OCI-LY3 (cell line): ENCODE measurements around the gene OIT3.

Source experiments
- EZH2phosphoT487 ChIP-seq: fragments of 200-600 bp; shearing (Covaris generic); IDR thresholded peaks from 2 replicates; pipeline ENCODE4 v1.6.1; 2018; ENCODE audit warnings: antibody characterized with exemption, mixed run types, low read depth
- TF ChIP-seq, protein P1 (sequence below): fragments of 200-600, 300-600 bp; sonication (generic); IDR thresholded peaks from 2 replicates; pipeline ENCODE4 v1.5.1; 2014; ENCODE audit warnings: antibody characterized with exemption, low read length, low read depth

DNA sequence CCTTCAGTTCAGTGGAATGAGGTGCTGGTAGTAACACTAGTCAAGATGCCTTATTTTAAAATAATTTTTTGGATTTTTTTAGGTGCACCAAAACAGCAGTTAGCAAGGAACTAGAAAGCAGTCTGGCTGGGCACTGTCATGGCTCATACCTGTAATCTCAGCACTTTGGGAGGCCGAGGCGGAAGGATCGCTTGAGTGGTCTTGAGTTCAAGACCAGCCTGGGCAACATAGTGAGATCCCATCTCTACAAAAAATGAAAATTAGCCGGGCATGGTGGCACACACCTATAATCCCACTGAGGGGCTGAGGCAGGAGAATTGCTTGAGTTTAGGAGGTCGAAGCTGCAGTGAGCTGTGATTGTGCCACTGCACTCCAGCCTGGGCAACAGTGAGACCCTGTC, 35.3 kb downstream of the OIT3 start:
- TF ChIP-seq, protein P1, sequence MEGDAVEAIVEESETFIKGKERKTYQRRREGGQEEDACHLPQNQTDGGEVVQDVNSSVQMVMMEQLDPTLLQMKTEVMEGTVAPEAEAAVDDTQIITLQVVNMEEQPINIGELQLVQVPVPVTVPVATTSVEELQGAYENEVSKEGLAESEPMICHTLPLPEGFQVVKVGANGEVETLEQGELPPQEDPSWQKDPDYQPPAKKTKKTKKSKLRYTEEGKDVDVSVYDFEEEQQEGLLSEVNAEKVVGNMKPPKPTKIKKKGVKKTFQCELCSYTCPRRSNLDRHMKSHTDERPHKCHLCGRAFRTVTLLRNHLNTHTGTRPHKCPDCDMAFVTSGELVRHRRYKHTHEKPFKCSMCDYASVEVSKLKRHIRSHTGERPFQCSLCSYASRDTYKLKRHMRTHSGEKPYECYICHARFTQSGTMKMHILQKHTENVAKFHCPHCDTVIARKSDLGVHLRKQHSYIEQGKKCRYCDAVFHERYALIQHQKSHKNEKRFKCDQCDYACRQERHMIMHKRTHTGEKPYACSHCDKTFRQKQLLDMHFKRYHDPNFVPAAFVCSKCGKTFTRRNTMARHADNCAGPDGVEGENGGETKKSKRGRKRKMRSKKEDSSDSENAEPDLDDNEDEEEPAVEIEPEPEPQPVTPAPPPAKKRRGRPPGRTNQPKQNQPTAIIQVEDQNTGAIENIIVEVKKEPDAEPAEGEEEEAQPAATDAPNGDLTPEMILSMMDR: no peak
- TF ChIP-seq EZH2phosphoT487: no peak
